ENCODE results near the gene C2. TPM values are rescaled to one million over a fixed set of nuclear protein-coding genes. Genes with fewer than 3 reads are reported as not detected.

Gene C2
- total RNA-seq, 1 experiment from 2014 or later = 0.96 TPM

DNA sequence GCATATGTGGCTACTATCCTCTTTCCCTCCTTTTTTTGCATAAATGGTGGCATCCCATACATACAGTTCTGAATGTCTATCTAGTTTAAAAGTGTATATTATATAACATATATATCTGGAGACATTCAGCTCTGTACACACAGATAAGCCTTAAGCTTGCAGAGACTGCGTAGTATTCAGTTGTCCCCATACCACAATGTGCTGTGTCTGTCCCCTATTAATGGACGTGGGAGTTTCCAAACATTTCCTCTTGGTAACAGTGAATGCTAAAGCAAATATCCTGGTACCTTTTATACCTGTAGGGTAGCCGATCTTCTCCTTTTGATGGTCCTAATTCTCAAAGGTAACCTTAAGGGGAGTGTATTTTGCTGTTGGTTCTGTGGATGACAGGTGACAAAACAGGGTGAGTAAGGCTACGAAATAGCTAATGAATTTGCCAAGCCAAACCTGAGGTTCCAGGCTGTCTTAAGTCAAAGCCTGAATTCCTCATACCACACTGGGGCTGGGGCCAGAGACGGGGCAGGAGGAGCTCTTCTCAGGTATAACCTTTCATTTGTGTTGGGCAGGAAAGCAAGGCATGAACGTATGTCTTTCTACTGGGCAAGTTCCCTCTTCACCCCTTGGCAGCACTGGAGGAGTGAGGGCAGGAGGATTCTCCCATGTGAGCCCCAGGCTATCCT is 7.8 kb upstream of the C2 start:
- no peak overlapping the region for H3K27ac ChIP-seq
- ChIA-PET CTCF (interaction anchor here (0.6 to 0.7 kb wide), 2 partner anchors 32 to 327 kb away, joined by 4 to 5 read pairs; partner anchors contain the start of gene NCR3), POLR2A (ENCODE audit: unreplicated experiment) (interaction anchor here (0.5 to 0.6 kb wide), 2 partner anchors 33 to 424 kb away, joined by 4 to 8 read pairs; no protein-coding TSS in a partner anchor)
- no peak overlapping the region for H3K4me3 ChIP-seq
- TF ChIP-seq, protein P1, sequence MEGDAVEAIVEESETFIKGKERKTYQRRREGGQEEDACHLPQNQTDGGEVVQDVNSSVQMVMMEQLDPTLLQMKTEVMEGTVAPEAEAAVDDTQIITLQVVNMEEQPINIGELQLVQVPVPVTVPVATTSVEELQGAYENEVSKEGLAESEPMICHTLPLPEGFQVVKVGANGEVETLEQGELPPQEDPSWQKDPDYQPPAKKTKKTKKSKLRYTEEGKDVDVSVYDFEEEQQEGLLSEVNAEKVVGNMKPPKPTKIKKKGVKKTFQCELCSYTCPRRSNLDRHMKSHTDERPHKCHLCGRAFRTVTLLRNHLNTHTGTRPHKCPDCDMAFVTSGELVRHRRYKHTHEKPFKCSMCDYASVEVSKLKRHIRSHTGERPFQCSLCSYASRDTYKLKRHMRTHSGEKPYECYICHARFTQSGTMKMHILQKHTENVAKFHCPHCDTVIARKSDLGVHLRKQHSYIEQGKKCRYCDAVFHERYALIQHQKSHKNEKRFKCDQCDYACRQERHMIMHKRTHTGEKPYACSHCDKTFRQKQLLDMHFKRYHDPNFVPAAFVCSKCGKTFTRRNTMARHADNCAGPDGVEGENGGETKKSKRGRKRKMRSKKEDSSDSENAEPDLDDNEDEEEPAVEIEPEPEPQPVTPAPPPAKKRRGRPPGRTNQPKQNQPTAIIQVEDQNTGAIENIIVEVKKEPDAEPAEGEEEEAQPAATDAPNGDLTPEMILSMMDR (conservative IDR thresholded peaks at IDR 0.05) = no peak
- TF ChIP-seq EZH2 (IDR thresholded peaks at IDR 0.05; ENCODE audit: low read depth) = no peak
- peaks cover 15% of the 10 kb centered on the region; the same call in 1 of the 2 replicates for H3F3A ChIP-seq (ENCODE audit: insufficient read depth, low read depth)
- DNase-seq = peak; percentile 48 to 64
- H3K4me2 ChIP-seq = no peak overlapping the region
- intact Hi-C loops (cut with micrococcal nuclease; ENCODE audit: unreplicated experiment) = no loop called here
- peaks cover 5% of the 10 kb centered on the region; the same call in 1 of the 2 replicates for H3K4me1 ChIP-seq (replicated peaks; ENCODE audit: insufficient read depth)
- H3K9me2 ChIP-seq (ENCODE audit: insufficient read depth) = no peaks in the 10 kb centered on the region
- H3K79me2 ChIP-seq (ENCODE audit: low read depth) = no peaks in the 10 kb centered on the region
- no TSS peak for BruUV-seq (replicated peaks)
- no peaks in the 10 kb centered on the region for H4K20me1 ChIP-seq (ENCODE audit: insufficient read depth)
- H3K9me3 ChIP-seq (ENCODE audit: insufficient read depth, low read depth) = no peaks in the 10 kb centered on the region
- no peaks in the 10 kb centered on the region for H3K36me3 ChIP-seq (ENCODE audit: low read depth)
- H3K27me3 ChIP-seq (ENCODE audit: insufficient read depth, low read depth) = no peaks in the 10 kb centered on the region
- no peak overlapping the region for H2AFZ ChIP-seq

DNA sequence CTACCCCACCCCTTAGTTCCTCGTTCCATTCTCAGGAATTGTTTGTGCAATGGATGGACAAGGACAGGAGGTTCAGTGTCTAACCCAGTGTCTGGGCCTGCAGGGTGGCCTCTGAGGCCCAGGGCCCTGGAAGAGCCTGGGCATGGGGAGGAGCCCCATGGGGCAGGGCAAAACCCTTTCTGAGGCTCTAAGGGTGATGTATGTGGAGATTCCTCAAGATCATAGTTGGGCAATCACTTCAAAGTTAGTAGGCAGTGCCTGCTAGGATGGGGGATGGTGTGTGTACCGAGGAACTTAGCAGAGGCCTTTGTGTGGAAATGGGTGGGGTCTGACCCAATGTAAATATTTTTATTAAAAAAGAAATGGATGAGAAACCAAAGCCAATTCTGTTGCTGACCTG is 6.7 kb upstream of the C2 start:
- H3K79me2 ChIP-seq (ENCODE audit: low read depth) = no peaks in the 10 kb centered on the region
- no peaks in the 10 kb centered on the region for H3K36me3 ChIP-seq (ENCODE audit: low read depth)
- no peak overlapping the region for H3K27ac ChIP-seq
- H3K4me3 ChIP-seq = no peak overlapping the region
- no peak for TF ChIP-seq EZH2 (IDR thresholded peaks at IDR 0.05; ENCODE audit: low read depth)
- TF ChIP-seq, protein P1 (conservative IDR thresholded peaks at IDR 0.05) = no peak
- H4K20me1 ChIP-seq (ENCODE audit: insufficient read depth) = no peaks in the 10 kb centered on the region
- no TSS peak for BruUV-seq (replicated peaks)
- H3F3A ChIP-seq (ENCODE audit: insufficient read depth, low read depth) = 0 out of 2 replicates have a peak, but pooled peaks cover 8% of the 10 kb centered on the region
- no peak overlapping the region for H3K4me2 ChIP-seq
- ChIA-PET CTCF (interaction anchor here (0.7 kb wide), 2 partner anchors 65 to 230 kb away, joined by 3 read pairs; no protein-coding TSS in a partner anchor), POLR2A (ENCODE audit: unreplicated experiment) (interaction anchor here (0.7 kb wide), 1 partner anchor 154 kb away, joined by 7 read pairs; no protein-coding TSS in a partner anchor)
- no peak for DNase-seq
- H2AFZ ChIP-seq = no peak overlapping the region
- no peaks in the 10 kb centered on the region for H3K27me3 ChIP-seq (ENCODE audit: insufficient read depth, low read depth)
- H3K9me2 ChIP-seq (ENCODE audit: insufficient read depth) = no peaks in the 10 kb centered on the region
- intact Hi-C loops (cut with micrococcal nuclease; ENCODE audit: unreplicated experiment) = no loop called here
- peaks cover 5% of the 10 kb centered on the region; the same call in 1 of the 2 replicates for H3K4me1 ChIP-seq (replicated peaks; ENCODE audit: insufficient read depth)
- H3K9me3 ChIP-seq (ENCODE audit: insufficient read depth, low read depth) = no peaks in the 10 kb centered on the region

DNA sequence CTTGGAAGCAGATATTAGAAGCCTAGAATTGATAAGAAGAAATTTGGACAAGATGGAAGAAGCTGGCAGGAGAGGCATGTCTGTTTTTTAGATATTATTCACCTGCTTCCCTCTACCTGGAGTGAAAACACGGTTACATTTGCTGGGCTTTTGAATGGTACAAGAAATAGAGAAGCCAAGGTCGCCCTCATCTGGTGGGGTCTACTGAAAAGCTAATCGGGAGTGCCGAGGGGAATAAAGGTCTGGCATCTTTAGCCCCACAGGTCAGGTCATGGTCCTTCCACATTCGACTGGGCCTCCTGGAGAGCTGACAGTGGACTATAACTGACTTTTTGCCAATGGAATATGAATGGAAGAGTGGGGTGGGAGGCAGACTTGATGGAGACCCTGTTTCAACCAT is 4.6 kb upstream of the C2 start:
- H3K4me3 ChIP-seq = no peak overlapping the region
- no peaks in the 10 kb centered on the region for H3K27me3 ChIP-seq (ENCODE audit: insufficient read depth, low read depth)
- no peaks in the 10 kb centered on the region for H3K9me2 ChIP-seq (ENCODE audit: insufficient read depth)
- H3K4me1 ChIP-seq (replicated peaks; ENCODE audit: insufficient read depth) = peaks cover 5% of the 10 kb centered on the region; the same call in 1 of the 2 replicates
- CTCF ChIA-PET = no interaction called here
- TF ChIP-seq EZH2 (IDR thresholded peaks at IDR 0.05; ENCODE audit: low read depth) = no peak
- TF ChIP-seq, protein P1 (conservative IDR thresholded peaks at IDR 0.05) = no peak
- no peaks in the 10 kb centered on the region for H3K36me3 ChIP-seq (ENCODE audit: low read depth)
- no TSS peak for BruUV-seq (replicated peaks)
- no peak for DNase-seq
- intact Hi-C loops (cut with micrococcal nuclease; ENCODE audit: unreplicated experiment) = no loop called here
- POLR2A ChIA-PET (ENCODE audit: unreplicated experiment) = interaction anchor here (0.6 to 0.7 kb wide), 2 partner anchors 372 to 524 kb away, joined by 3 to 11 read pairs; no protein-coding TSS in a partner anchor
- H4K20me1 ChIP-seq (ENCODE audit: insufficient read depth) = no peaks in the 10 kb centered on the region
- H3K79me2 ChIP-seq (ENCODE audit: low read depth) = no peaks in the 10 kb centered on the region
- H3F3A ChIP-seq (ENCODE audit: insufficient read depth, low read depth) = 0 out of 2 replicates have a peak, but pooled peaks cover 8% of the 10 kb centered on the region
- H3K27ac ChIP-seq = no peak overlapping the region
- no peak overlapping the region for H2AFZ ChIP-seq
- H3K9me3 ChIP-seq (ENCODE audit: insufficient read depth, low read depth) = no peaks in the 10 kb centered on the region
- H3K4me2 ChIP-seq = no peak overlapping the region

Data from PC-9 (cell line).